GM21526 (cell line): ENCODE data around the gene LIMCH1.

Source experiments
- ATAC-seq: cut with Tn5 transposase; IDR thresholded peaks from one replicate; pipeline ENCODE4 v1.9.1; 2021; ENCODE audit warnings: moderate library complexity; ENCODE audit not compliant: unreplicated experiment, low FRiP score

Gene LIMCH1

DNA sequence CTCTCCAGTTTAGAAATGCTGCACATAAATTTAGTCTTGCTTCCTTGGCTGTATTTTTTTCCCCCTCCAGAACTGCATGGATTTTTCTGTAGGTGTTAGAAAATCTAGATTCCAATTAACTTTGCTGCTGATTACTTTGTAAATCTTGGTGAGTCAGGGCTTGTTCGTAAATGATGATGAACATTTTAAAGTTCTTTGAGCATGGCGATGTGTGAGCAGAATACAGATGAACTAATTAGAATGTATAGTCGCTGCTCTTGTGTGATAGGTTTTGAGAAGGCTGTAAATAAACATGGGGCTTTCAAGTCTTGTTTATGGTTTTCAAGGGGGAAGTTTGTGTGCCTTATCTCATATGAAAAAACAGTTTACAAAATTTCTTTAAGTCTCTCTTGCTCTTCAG is 23.3 kb downstream of the LIMCH1 start:
- ATAC-seq: no peak

DNA sequence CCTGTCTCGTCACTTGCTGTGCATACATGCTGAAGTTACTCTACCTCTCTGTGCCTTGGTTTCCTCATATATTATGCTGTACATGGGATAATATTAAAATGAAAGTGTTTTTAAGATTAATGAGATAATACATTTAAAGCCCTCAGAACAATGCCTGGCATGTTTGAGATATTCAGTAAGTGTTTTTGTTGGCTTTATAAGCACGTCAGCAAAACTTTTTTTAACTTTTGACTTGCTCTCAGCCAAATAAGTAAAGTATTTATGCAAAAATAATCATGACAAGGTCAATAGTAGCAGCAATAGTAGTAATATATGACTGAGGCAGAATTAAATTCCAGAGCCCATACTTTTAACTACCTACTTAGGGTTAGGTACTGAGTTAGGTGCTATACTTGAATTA is 29.2 kb downstream of the LIMCH1 start:
- no peak for ATAC-seq

DNA sequence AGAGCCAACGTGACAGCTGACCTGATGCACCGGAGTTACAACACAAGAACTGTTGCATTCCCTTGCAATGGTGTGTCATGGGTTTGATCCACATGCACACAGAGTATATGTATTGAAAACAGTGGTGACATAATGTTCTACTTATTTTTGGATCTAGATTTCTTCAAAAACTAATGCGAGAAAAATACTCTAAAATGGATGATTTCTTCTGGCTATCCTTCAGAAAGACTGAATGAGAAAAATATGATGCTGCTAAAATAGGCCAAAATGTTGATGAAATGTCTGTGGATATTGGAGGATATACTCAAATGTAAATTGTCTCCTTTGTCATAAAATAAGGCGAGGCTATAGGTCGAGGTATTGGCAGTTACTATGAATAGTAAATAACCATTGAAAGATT is 30.4 kb downstream of the LIMCH1 start:
- ATAC-seq: no peak

DNA sequence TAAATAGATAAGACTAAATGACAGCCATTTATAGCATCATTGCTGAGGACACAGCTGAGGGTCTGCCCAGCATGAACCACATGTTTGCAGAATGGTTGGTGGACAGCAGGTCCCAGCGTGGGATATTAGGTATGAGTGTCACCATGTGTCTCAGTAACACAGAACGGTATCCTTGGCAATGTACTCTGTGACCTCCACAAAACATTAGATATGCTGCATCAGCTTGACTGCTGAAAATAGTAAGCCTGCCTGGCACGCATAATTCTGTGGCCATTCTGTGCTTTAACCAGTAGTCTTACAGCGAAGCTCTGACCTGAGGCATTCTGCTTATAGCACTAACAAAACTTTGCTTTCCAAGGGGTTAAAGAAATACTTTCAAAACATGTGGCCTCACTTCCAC is 32.0 kb downstream of the LIMCH1 start:
- no peak for ATAC-seq

DNA sequence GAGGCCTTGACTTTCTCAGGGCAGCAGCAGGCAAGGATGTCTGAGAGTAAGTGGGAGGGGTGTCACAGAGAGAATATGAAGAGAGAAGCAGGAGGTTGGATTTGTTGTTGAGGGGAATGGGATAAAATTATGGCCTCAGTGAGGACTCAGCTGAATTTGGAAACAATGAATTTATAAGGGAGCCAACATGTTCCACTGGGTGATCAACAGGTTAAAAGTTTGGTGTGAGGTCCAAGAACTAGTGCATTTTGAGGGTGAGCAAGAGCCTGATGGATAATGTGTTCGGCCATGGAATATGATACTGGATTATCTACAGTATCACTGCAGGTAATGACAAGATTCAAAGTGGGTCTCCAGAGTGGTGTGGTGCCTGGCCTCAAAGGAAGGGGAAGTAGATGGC is 33.5 kb downstream of the LIMCH1 start:
- no peak for ATAC-seq

DNA sequence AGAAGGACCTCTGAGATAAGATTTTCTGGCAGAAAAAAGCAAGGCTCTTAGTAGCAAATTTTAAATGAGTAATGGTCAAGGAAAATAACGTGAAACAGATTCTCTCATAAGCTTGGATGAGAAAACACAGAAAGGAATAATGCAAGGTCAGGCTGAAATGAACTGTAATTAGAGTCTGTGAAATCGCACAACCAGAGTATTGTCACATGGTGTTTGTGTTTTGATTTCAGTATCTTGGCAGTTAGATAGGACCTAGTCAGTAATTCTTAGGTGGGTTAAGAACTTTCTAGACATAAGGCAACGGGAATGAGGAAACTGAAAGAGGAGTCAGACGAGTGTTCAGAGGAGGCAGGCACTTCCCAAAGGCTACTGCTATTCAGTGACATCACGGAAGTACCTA is 34.6 kb downstream of the LIMCH1 start:
- ATAC-seq: no peak

DNA sequence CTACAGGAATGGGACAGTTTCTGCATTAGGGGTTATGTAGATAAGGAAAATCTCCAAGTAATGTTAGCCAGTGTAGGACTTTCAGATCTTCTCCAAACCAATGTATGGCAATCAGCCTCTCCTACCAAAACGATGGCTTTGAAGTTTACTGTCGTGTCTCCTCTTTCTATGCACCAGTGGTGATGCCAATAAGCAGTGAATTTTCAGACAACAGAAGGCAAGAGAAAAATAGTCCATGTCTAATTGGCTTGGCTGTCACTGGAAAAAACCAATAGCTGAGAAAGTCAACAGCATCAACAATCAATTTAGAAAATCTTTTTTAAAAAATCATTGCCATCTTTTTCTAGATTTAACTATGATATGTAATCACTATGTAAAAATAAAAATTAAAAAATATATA is 35.0 kb downstream of the LIMCH1 start:
- no peak for ATAC-seq

DNA sequence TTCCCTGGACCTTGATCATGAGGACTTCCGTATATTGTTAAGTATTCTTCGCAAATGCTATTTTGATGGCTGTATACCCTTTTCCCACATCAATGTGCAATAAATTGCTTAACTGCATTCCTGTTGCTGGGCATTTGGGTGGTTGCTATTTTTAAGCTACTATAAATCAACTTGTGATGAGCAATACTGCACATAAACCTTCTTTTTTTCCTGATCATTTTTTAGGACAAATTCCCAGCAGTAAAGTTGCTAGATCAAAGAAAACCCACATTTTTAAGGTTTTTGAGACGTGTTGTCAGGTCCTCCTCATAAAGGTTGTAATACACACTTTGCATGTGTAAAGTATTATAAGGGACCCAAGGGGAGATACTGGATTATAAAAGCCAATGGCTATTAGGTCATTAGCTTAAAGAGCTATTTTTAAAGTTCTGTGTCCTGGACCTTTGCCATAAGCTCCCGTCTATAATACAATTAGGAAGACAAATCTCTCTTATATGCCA is 35.6 kb downstream of the LIMCH1 start:
- no peak for ATAC-seq

DNA sequence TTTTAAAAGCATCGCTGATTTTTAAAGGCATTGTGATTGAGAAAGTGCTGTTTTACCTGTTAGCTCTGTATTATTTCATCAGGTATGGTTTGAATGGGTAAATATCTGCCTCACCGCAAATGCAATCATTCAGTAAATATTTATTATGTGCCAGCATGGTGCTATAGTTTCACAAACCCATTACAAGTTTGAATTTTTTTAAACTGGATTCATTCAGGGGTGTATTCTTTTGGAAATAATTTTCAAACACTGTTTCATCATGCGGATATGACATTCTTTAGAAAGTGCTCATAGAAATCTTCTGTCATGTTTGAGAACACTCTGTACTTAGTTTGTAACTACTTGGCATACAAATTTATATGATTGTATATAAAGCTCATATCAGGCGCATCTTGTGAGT is 37.2 kb downstream of the LIMCH1 start:
- no peak for ATAC-seq

DNA sequence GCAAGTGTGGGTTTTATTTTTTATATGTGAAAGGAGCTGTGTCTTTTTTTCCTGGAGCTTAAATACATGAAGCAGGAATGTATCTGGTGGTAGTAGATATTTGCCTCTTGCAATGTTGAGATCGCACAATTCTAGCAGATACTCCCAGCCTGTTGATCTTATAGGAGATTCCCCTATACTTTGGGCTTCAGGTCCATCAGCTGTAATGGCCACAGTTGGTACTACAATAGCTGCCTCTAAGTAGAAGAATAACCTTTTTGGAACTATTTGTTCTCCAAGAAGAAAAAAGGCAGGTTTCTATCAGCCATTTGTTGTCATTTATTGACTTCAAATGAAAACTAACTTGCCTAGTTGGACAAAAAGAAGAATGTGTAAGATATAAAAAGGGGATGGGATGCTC is 37.7 kb downstream of the LIMCH1 start:
- ATAC-seq: no peak

DNA sequence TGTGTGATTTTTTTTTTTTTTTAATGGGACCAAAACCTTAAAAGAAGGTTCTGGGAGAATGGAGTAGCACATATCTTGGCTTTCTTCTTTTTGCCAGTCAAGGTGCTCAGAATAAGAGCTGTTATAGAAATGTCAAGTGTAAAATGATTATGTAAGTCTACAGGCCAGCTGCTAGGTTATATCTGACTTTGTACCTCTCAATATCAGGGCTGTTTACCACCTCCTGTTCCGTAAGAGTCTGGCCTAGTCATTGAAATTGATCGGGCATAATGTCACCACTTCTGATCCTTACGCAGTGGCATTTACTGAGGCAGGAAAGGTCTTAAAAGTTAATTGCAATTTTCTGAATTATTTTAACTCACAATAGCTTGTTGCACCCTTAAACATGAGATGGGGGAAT is 41.1 kb downstream of the LIMCH1 start:
- no peak for ATAC-seq

DNA sequence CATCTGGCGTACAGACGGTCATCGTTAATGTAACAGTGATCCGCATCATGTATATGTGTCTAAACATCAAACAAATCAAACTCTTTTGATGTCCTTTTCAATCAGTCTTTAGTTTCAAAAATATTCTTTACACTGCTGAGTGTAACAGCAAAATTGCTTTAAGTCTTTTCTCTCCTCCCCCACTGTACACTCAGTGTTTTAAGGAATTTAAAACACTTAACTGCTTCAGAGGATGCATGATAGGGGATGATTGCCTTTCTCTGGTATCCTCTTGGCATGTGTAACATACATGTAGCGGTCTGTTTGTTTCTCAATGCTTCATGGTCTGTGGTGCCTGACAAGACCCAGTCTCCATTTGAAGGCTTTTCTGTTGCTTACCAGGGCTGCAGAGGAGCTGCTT is 41.6 kb downstream of the LIMCH1 start:
- no peak for ATAC-seq

DNA sequence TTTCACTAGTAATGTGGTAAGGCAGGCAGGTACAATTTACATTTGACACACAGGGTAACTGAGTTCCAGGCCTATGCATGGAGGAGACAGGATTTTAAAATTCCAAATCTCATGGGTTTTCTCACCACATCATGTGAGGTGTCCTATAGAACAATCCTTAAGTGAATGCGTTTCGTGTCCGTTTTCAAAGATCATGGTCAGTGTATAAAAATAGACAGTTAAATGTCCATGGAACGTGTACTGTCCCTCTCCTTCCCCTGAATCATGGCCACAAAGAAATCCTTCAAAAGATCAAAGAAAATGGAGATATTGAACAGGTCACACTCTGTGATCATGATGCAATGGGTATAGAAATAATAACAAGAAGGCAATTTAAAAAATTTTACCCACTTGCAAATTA is 42.0 kb downstream of the LIMCH1 start:
- no peak for ATAC-seq

DNA sequence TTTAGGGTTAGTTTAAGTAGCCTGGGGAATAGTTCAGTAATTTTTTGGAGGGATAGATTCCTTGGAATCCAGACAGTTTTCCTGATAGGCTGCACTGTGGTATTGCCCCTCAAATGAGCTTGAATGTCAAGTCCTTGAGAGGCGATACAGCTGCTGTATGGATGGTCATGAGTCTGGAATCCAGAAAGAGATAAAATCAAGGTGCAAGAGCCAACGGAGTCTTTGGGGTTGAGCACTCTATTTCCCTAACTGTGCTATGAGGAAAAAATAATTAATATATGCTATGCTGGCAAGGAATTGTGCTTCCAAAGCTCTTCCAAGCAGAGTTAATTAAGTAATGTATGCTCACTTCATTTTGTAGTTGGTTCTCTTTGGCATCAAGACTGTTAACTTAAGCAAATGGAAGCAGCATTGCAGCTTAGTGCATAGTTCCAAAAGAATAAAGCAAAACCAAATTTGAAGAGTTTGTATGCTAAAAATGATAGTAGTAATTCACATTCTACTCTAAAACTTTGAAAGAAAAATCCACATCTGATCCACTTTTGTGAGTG is 48.8 kb downstream of the LIMCH1 start:
- ATAC-seq: no peak

DNA sequence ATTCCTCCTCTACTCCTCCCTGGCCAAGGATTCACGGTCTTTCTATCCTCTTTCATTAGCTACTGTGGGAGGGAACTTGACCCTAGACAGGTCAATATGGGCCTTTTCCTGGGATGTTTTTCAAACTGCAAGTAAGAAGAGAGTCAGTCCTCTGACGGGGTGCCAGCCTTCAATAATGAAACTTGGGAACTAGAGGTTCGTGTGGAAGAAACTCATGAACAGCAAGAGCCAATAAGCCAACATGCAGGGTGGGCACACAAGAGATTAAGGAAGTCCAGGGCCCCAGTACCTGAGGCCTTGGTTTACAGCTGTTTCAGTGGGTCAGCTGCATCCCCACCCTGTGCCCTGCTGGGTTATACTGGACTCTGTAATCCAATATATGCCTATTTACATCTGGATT is 49.3 kb downstream of the LIMCH1 start:
- ATAC-seq: no peak

DNA sequence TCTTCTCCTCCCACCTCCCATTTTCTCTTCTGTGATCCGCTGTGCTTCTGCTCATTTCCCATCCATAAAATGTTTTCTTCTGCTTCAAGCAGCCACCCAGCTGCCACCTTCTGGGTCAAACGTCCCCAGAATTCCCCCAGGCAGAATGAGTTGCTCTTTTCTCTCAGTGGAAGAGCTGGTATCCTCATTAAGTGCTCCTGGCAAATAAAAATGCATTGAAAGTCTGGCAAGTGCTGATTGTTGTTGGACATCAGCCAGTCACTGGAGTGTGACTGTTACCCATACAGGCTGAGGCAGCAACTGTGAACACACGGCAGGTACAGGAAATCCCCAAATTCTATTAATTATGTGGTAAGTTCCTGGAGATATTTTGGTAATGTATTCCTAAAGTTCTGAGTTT is 52.6 kb downstream of the LIMCH1 start:
- no peak for ATAC-seq

DNA sequence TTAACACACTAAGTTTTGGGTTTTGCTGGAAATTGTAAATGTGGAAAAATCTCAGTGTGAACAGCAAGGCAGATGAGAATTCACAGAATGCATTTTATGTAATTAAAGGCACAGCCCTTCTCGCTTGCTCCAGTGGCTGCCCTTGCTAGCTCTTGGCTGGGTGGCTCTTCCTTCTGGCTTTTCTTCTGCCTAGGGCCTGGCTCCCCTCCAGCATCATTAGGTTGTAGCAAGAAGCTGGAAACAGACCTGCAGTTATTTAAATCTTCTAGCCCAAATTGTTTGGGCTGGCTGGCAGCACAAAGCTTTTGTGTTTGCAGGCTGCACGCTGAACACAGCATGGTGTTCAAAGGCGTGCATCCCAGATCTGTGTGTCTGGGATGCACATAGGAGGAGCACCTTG is 56.5 kb downstream of the LIMCH1 start:
- no peak for ATAC-seq

DNA sequence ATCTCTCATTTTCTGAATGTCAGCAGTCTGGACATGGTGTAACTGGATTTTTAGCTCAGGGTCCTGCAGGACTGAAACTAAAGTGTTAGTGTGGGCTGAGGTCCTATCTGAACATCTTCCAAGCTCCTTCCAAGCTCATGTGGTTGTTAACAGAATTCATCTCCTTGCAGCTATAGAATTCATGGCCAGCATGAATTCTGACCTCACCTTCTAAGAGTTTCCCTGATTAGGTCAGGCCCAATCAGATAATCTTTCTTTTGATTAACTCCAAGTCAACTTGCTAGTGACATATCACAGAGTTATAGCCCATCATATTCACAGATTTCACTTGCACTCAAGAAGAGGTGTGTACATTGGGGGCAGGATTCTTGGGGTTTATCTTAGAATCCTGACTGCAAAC is 59.5 kb downstream of the LIMCH1 start:
- no peak for ATAC-seq

DNA sequence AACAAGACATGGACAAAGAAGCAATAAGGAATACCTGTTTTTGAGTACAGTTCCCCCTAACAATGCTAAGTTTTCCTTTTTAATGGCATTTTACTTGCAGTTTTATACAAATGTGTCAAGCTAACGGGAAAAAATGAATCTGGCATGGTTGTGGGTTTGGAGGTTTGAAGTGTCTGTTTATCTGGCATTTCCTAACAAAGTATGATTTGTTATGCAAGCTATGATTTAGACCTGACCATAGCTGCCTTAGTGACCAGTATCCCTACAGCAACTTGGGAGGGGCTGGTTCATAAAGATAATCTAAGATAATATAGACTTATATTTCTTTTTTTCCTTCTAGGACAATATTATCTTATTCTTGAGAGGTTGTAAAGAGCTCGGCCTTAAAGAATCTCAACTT is 60.6 kb downstream of the LIMCH1 start:
- no peak for ATAC-seq

DNA sequence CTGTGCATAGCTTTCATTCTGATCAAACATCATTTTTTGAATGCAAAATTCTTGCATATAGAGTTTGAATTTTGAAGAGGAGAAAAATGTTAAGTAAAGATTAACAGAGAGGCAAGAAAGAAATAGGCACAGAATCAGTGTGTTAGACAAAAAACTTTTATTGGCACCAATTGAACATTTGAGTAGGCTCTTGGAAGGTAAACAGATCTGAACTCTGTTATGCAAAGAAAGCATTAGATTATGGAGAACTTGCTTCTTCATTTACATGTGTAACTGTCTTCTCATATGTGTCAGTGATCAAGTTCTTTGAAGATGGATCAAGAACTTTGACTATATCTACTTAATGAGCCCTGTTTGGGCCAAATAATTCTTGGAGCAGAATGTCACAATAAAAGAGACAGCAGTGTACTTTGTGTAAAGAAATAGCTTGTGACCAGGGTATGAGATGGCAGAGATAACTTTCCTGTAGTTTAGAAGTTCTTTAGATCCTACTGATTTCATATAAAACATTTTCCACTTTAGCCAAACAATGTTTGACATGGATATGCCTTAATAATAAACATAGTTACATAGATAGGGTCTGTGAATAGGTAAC is 61.3 kb downstream of the LIMCH1 start:
- ATAC-seq: no peak

DNA sequence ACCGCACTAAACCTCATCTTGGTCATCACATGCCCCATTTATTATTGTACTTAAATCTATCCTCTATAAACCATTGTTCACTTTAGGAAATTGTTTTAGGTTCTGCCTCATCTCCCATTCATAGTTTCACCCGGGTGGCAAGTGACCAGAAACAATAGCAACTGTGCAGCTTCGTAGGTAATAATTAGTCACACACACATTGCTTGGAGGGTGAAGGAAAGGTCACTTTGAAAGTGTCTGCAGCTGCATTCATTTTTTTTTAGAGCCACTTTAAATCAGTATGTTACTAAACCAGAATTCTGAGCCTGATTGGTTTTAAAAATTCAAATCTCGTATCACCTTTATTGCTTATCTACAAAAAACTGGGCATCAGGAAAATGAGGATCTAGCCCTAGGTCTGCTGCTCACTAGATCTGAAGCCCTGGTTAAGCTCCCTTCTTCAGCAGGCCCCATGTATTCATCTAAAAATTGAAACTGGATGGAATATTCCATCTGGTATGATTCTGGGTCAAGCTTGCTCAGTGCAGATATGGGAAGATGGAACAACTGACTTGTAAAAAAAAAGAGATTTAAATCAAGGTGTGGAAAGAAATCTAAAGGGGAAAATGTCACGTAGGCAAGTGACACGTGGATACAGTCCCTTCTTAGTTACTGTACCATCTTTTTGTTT is 62.4 kb downstream of the LIMCH1 start:
- ATAC-seq: no peak

DNA sequence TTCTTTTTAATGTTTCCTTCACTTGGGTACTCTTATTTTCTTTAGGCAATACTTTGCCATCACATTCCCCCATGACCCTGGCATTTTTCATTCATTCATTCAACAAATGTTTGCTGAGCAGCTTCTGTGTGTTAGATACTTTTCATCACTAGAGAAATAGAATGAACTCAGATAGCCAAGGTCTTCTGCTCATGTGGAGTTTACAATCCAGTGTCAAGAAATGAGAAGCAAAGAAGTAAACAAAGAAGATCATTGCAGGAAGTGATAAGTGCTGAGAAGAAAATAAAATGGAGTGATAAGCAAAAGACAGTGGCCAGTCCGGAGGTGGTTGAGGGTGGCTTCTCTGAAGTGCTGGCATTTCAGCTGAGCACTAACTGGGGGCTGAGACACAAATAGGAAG is 63.1 kb downstream of the LIMCH1 start:
- no peak for ATAC-seq
